PC-3 (cell line): ENCODE data around the gene TRABD2B. TPM values are rescaled to one million over a fixed set of nuclear protein-coding genes. Genes with fewer than 3 reads are reported as not detected.

Experiments
- ATAC-seq: fragments of 200-7000 bp; cut with Tn5 transposase; 2 replicates; pipeline ENCODE4 v1.9.1; 2020; ENCODE audit warnings: mild to moderate bottlenecking, moderate library complexity
- BruUV-seq: library from RNA; stranded (reverse); fragments of 400-500 nt; replicated peaks from 2 replicates; lab custom pipeline; 2021; lab: Mats Ljungman, UMichigan
- CTCF ChIA-PET: fragments of 300-600 bp; sonication (Branson Sonifier 250); formaldehyde crosslinking; loops from one replicate; lab custom pipeline; 2022; ENCODE audit warnings: antibody characterized with exemption; lab: Charles Lee
- POLR2A ChIA-PET: fragments of 300-600 bp; sonication (Branson Sonifier 250); formaldehyde crosslinking; loops from one replicate; lab custom pipeline; 2022; ENCODE audit warnings: antibody characterized with exemption; ENCODE audit not compliant: unreplicated experiment; lab: Charles Lee
- DNase-seq: peaks from one replicate; pipeline ENCODE4 v3.0.0-alpha.2; 2015
- H2AFZ ChIP-seq: fragments of 300-600 bp; sonication (generic); 2 replicates; pipeline ENCODE4 v1.6.0; 2016; ENCODE audit warnings: antibody characterized with exemption, low read length
- H3F3A ChIP-seq: fragments of 300-600 bp; sonication (generic); one replicate; pipeline ENCODE4 v1.6.0; 2017; ENCODE audit warnings: antibody characterized with exemption, low read length, control low read depth, mild to moderate bottlenecking; ENCODE audit not compliant: unreplicated experiment
- H3K27ac ChIP-seq: fragments of 300-600 bp; sonication (generic); 2 replicates; pipeline ENCODE4 v1.5.1; 2016; ENCODE audit warnings: mild to moderate bottlenecking, low read length
- H3K27me3 ChIP-seq: fragments of 300-600 bp; sonication (generic); 2 replicates; pipeline ENCODE4 v1.6.1; 2016; ENCODE audit warnings: low read length, mixed read lengths
- H3K36me3 ChIP-seq: fragments of 300-600 bp; sonication (generic); 2 replicates; pipeline ENCODE4 v1.6.1; 2016; ENCODE audit warnings: low read depth, mixed run types, low read length, mixed read lengths
- H3K4me1 ChIP-seq: fragments of 300-600 bp; sonication (generic); 2 replicates; pipeline ENCODE4 v1.5.1; 2016; ENCODE audit warnings: low read length; ENCODE audit not compliant: insufficient read depth
- H3K4me2 ChIP-seq: fragments of 300-600 bp; sonication (generic); 2 replicates; pipeline ENCODE4 v1.6.0; 2016; ENCODE audit warnings: low read length
- H3K4me3 ChIP-seq: fragments of 300-600 bp; sonication (generic); 2 replicates; pipeline ENCODE4 v1.5.1; 2016; ENCODE audit warnings: mild to moderate bottlenecking, low read length, mixed read lengths
- H3K79me2 ChIP-seq: fragments of 300-600 bp; sonication (generic); 2 replicates; pipeline ENCODE4 v1.6.1; 2017; ENCODE audit warnings: low read length, mixed read lengths
- H3K9ac ChIP-seq: fragments of 300-600 bp; sonication (generic); 2 replicates; pipeline ENCODE4 v1.6.0; 2016; ENCODE audit warnings: mild to moderate bottlenecking, low read length
- H3K9me2 ChIP-seq: fragments of 300-600 bp; sonication (generic); replicated peaks from 2 replicates; pipeline ENCODE4 v1.6.1; 2016; ENCODE audit warnings: mixed run types, low read length, mixed read lengths
- H3K9me3 ChIP-seq: fragments of 300-600 bp; sonication (generic); 2 replicates; pipeline ENCODE4 v1.6.1; 2016; ENCODE audit warnings: low read length, mixed read lengths
- H4K20me1 ChIP-seq: fragments of 300-600 bp; sonication (generic); 2 replicates; pipeline ENCODE4 v1.6.1; 2016; ENCODE audit warnings: low read length, mixed read lengths
- CTCF ChIP-seq: fragments of 300-600 bp; sonication (generic); conservative IDR thresholded peaks from 2 replicates; pipeline ENCODE4 v1.5.1; 2017; ENCODE audit warnings: antibody characterized with exemption, low read depth, mild to moderate bottlenecking, low read length
- EZH2 ChIP-seq: fragments of 300-600 bp; sonication (generic); IDR thresholded peaks from one replicate; pipeline ENCODE4 v1.6.1; 2017; ENCODE audit warnings: antibody characterized with exemption, mild to moderate bottlenecking, low read length; ENCODE audit not compliant: unreplicated experiment
- EZH2phosphoT487 ChIP-seq: fragments of 300-600 bp; sonication (generic); IDR thresholded peaks from 2 replicates; pipeline ENCODE4 v1.6.1; 2018; ENCODE audit warnings: mild to moderate bottlenecking, antibody characterized with exemption, low read length, borderline replicate concordance
- intact Hi-C: fragments of 100-400 bp; cut with micrococcal nuclease; formaldehyde crosslinking; loops from 2 replicates; pipeline ENCODE4 v1.9.0; 2023
- total RNA-seq: library from RNA; depleted of rRNA; stranded (reverse); fragments of >200 nt; gene quantifications from 2 replicates; pipeline ENCODE4 v1.2.3, GENCODE V29; 2014

Gene TRABD2B
- total RNA-seq, 1 experiment from 2014 or later, result 0.44 TPM

DNA sequence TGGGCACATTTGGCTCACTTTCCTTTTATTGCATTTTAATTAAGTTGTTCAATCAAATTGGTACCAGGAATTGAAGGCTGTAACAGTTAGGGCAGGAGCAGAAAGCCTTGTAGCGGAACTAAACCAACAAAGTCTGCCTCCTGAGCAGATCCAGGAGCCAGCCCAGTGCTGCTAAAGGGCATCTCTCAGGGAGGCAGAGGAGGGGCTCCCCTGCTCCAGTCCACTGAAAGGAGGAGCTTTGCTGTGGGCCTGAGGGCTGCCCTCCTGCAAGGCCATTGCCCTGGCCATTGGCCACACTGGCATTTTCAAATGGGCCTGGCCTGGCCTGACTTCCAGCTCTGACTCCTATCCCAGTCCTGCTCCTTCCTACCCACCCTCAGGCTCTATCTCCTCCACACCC is 3.7 kb upstream of the TRABD2B start:
- no peak overlapping the region for H2AFZ ChIP-seq
- no peak overlapping the region for H3K9ac ChIP-seq
- intact Hi-C loops, result no loop called here
- H3K36me3 ChIP-seq, result no peaks in the 10 kb centered on the region
- no peak for ATAC-seq
- DNase-seq, result no peak
- H3K4me3 ChIP-seq, result no peak overlapping the region
- peaks cover 5% of the 10 kb centered on the region for H3K4me1 ChIP-seq
- ChIA-PET CTCF (no interaction called here), POLR2A (no interaction called here)
- TF ChIP-seq CTCF (no peak), EZH2phosphoT487 (no peak), EZH2 (no peak)
- no peaks in the 10 kb centered on the region for H3K9me3 ChIP-seq
- no TSS peak for BruUV-seq
- no peak overlapping the region for H3K4me2 ChIP-seq
- H3K27me3 ChIP-seq, result no peaks in the 10 kb centered on the region
- H3F3A ChIP-seq, result no peaks in the 10 kb centered on the region
- no peak overlapping the region for H3K27ac ChIP-seq
- no peaks in the 10 kb centered on the region for H3K9me2 ChIP-seq
- H4K20me1 ChIP-seq, result no peaks in the 10 kb centered on the region
- H3K79me2 ChIP-seq, result 0 out of 2 replicates have a peak, but pooled peaks cover 3% of the 10 kb centered on the region

DNA sequence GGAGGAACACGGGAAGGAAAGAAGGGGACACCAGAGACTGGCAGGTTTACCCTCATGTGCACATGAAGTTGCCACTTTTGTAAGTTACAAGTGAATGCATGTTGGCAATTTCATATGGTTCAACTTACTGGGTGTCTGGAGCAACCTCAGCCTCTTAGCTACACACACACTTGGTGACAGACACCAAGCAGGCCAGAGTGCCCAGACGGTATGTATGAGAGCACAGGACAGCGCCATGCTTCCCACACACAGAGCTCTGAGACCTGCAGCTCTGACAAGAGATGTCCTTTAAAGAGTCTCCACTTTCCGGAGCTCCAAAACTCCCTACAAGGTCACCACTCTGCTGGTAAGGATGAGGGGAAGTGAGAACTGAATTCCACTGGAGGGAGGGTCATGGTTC is 1.9 kb upstream of the TRABD2B start:
- ChIA-PET POLR2A (interaction anchor here (0.7 kb wide), 1 partner anchor 11 kb away, joined by 4 read pairs; no protein-coding TSS in a partner anchor), CTCF (interaction anchor here (1.2 to 2.1 kb wide), 2 partner anchors 260 to 273 kb away, joined by 4 to 10 read pairs; no protein-coding TSS in a partner anchor)
- H3K79me2 ChIP-seq, result peaks cover 13% of the 10 kb centered on the region
- H4K20me1 ChIP-seq, result no peaks in the 10 kb centered on the region
- no peaks in the 10 kb centered on the region for H3K9me2 ChIP-seq
- no peak overlapping the region for H3K4me2 ChIP-seq
- DNase-seq (no peak), ATAC-seq (no peak)
- no peaks in the 10 kb centered on the region; the same call in 1 of the 2 replicates for H3K36me3 ChIP-seq
- no peak overlapping the region for H3K9ac ChIP-seq
- no peaks in the 10 kb centered on the region for H3K27me3 ChIP-seq
- intact Hi-C loops, result loop anchor here (5.0 to 10.0 kb wide), 3 partner anchors 104 to 262 kb away; no protein-coding TSS in a partner anchor
- H3K9me3 ChIP-seq, result no peaks in the 10 kb centered on the region
- H3F3A ChIP-seq, result no peaks in the 10 kb centered on the region
- TF ChIP-seq EZH2phosphoT487, result no peak
- TF ChIP-seq EZH2, result no peak
- H2AFZ ChIP-seq, result no peak overlapping the region
- no TSS peak for BruUV-seq
- H3K4me1 ChIP-seq, result peaks cover 18% of the 10 kb centered on the region
- no peak overlapping the region for H3K4me3 ChIP-seq
- H3K27ac ChIP-seq, result no peak overlapping the region

DNA sequence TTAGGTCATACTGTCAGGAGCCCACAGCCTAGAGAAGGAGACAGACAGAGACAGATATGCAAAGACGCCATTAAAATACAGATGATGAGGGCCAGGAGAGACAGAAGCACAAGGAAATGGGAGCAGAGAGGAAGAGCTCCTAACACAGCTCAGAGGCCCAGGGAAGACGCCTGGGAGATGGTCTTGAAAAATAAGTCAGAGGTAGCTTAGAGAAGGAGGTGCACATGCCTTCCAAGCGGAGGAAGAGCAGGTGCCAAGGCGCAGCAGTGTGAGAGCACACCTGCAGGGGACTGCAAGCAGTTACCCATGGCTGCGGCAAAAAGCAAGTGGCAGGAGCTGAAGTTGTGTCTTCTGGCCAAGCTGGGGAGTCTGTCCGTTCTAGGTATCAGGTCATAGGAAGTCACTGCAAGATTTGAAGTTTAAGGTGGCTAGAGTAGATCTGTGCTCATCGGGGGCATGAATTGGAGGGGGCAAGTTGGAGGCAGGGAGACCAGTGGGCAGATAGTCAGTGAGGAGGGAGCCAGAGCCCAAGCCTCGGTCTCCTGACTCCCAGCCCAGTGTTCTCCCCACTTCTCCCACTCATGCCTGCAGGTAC is 1.3 kb upstream of the TRABD2B start:
- H3K4me3 ChIP-seq, result no peak overlapping the region
- TF ChIP-seq EZH2phosphoT487 (no peak), CTCF (no peak), EZH2 (no peak)
- H2AFZ ChIP-seq, result 0 out of 2 replicates have a peak overlapping the region, but pooled peaks have one; percentile 32
- peaks cover 18% of the 10 kb centered on the region for H3K4me1 ChIP-seq
- ATAC-seq (no peak), DNase-seq (no peak)
- no peaks in the 10 kb centered on the region for H3K27me3 ChIP-seq
- no peak overlapping the region for H3K27ac ChIP-seq
- CTCF ChIA-PET, result interaction anchor here (1.1 to 2.1 kb wide), 4 partner anchors 63 to 273 kb away, joined by 3 to 10 read pairs (median 4); no protein-coding TSS in a partner anchor
- H4K20me1 ChIP-seq, result no peaks in the 10 kb centered on the region
- H3K9ac ChIP-seq, result no peak overlapping the region
- no peaks in the 10 kb centered on the region for H3K9me2 ChIP-seq
- intact Hi-C loops, result loop anchor here (1.0 to 10.0 kb wide), 4 partner anchors 63 to 261 kb away; no protein-coding TSS in a partner anchor
- no peaks in the 10 kb centered on the region for H3K9me3 ChIP-seq
- no peaks in the 10 kb centered on the region; the same call in 1 of the 2 replicates for H3K36me3 ChIP-seq
- H3K4me2 ChIP-seq, result no peak overlapping the region
- no TSS peak for BruUV-seq
- H3K79me2 ChIP-seq, result peaks cover 15% of the 10 kb centered on the region
- H3F3A ChIP-seq, result no peaks in the 10 kb centered on the region
- POLR2A ChIA-PET, result no interaction called here
